Measurements from ENCODE around the gene DHRS11.

DHRS11 gene

DNA sequence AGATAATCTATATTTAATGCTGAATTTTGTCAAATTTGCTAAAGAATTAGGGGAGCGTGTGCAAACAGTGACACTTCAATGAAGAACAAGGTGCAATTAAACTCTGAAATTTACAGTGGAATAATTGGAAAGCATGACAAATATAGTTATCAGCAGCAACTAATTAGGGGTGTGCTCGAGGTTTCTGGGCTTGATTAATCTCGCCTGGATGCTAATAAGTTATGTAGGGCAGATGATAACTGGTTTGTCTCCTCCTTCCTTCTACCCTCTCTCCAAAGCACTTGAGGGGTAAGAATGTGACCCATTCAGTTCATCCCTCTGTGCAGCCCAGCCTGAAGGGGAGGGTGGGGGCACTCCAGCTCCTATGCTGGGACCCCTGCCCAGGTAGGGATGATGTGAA is 31.6 kb downstream of the DHRS11 start:
- H3K9me3 Mint-ChIP-seq: no peaks in the 10 kb centered on the region
- no peak overlapping the region for H3K27ac Mint-ChIP-seq
- no peak for DNase-seq
- peaks cover 21% of the 10 kb centered on the region for H3K27me3 Mint-ChIP-seq (ENCODE audit: low read depth, poor library complexity)
- no peaks in the 10 kb centered on the region for H3K36me3 Mint-ChIP-seq (ENCODE audit: low read depth)
- no peak overlapping the region for H3K4me3 Mint-ChIP-seq
- TF ChIP-seq, protein P1, sequence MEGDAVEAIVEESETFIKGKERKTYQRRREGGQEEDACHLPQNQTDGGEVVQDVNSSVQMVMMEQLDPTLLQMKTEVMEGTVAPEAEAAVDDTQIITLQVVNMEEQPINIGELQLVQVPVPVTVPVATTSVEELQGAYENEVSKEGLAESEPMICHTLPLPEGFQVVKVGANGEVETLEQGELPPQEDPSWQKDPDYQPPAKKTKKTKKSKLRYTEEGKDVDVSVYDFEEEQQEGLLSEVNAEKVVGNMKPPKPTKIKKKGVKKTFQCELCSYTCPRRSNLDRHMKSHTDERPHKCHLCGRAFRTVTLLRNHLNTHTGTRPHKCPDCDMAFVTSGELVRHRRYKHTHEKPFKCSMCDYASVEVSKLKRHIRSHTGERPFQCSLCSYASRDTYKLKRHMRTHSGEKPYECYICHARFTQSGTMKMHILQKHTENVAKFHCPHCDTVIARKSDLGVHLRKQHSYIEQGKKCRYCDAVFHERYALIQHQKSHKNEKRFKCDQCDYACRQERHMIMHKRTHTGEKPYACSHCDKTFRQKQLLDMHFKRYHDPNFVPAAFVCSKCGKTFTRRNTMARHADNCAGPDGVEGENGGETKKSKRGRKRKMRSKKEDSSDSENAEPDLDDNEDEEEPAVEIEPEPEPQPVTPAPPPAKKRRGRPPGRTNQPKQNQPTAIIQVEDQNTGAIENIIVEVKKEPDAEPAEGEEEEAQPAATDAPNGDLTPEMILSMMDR (IDR thresholded peaks at IDR 0.05): no peak
- peaks cover 19% of the 10 kb centered on the region for H3K4me1 Mint-ChIP-seq

- Mint-ChIP-seq H3K27ac (no peak overlapping the region), H3K4me3 (no peak overlapping the region), H3K4me1 (peaks cover 24% of the 10 kb centered on the region), H3K27me3 (ENCODE audit: low read depth, poor library complexity) (peaks cover 18% of the 10 kb centered on the region), H3K36me3 (ENCODE audit: low read depth) (no peaks in the 10 kb centered on the region), H3K9me3 (no peaks in the 10 kb centered on the region)
- TF ChIP-seq, protein P1 (IDR thresholded peaks at IDR 0.05): no peak
- DNase-seq: no peak
Observed at GRCh38 chr17:36625188-36625587, 33.5 kb downstream of the DHRS11 start.

DNA sequence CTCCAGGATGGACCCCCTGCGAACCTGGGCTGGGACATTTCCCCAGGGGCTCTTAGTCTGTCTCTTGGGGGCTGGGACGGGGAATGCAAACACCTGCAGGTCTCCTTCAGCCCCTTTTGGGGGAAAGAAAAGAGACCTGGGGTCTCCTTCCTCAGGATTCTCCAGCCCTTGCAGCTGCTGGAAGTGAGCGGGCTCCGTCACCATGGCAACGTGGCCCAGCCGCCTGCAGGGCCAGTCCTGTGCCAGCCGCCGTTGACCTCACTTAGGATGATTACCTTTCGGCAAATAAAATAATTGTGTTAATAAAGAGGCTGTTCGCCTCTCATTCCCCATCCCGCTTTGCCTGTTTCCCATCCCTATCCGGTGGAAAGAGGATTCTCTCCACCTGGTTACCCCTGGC is 35.4 kb downstream of the DHRS11 start:
- Mint-ChIP-seq H3K27ac (no peak overlapping the region), H3K27me3 (ENCODE audit: low read depth, poor library complexity) (peaks cover 37% of the 10 kb centered on the region), H3K36me3 (ENCODE audit: low read depth) (no peaks in the 10 kb centered on the region), H3K4me3 (no peak overlapping the region), H3K9me3 (no peaks in the 10 kb centered on the region), H3K4me1 (peaks cover 31% of the 10 kb centered on the region)
- TF ChIP-seq, protein P1 (IDR thresholded peaks at IDR 0.05): no peak
- peak; percentile 61 for DNase-seq

DNA sequence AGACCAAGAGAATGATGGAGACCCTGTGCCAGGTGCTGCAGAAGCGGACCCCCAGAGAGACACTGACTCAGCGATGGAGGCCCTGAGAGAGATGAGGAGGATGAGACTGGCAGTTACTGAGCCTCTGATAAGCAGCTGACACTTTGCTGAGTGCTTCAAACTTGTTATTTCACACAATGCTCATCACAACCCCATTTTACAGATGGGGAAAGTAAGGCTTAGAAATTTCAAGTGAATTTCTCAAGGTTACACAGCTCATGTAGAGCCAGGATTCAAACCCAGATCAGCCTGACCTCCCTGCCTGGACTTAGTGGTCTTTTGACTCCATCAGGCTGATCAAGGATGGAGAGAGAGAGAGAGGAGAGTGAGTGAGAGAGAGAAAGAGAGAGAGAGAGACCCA is 36.9 kb downstream of the DHRS11 start:
- H3K4me1 Mint-ChIP-seq: peaks cover 45% of the 10 kb centered on the region
- no peak for DNase-seq
- H3K27me3 Mint-ChIP-seq (ENCODE audit: low read depth, poor library complexity): peaks cover 51% of the 10 kb centered on the region
- no peak overlapping the region for H3K27ac Mint-ChIP-seq
- TF ChIP-seq, protein P1 (IDR thresholded peaks at IDR 0.05): no peak
- H3K9me3 Mint-ChIP-seq: no peaks in the 10 kb centered on the region
- H3K36me3 Mint-ChIP-seq (ENCODE audit: low read depth): no peaks in the 10 kb centered on the region
- H3K4me3 Mint-ChIP-seq: no peak overlapping the region

- Mint-ChIP-seq H3K9me3 (no peaks in the 10 kb centered on the region), H3K27me3 (ENCODE audit: low read depth, poor library complexity) (peaks cover 54% of the 10 kb centered on the region), H3K4me1 (peaks cover 52% of the 10 kb centered on the region), H3K4me3 (no peak overlapping the region), H3K36me3 (ENCODE audit: low read depth) (no peaks in the 10 kb centered on the region), H3K27ac (no peak overlapping the region)
- DNase-seq: peak; percentile 92
- TF ChIP-seq, protein P1 (IDR thresholded peaks at IDR 0.05): peak; percentile 99
Observed at GRCh38 chr17:36629252-36629847, 37.7 kb downstream of the DHRS11 start.

DNA sequence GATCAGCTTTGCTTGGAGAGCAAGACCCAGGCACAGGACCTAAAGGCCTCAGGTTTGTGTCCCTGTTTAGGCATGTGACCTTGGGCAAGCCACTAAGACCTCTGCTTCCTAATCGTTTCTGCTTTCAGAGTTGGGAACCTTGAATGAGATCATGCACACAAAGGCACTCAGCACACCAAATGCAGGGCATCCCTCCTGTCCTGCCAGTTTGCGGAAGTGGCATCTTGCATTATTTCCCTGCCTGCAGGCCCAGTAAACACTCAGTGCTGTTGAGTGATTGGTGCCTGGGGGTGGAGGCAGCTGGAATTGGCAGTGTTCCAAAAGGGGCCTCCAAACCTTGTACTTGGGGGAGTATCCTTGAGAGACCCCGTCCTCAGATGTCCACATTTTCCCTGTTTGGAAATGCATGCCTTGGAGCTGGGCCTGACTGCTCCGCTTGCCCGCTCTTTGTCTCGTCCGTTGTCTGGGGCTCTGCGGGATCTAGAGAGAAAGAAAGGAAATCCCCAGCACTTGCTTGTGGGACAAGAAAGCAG is 38.4 kb downstream of the DHRS11 start:
- TF ChIP-seq, protein P1 (IDR thresholded peaks at IDR 0.05): no peak
- Mint-ChIP-seq H3K4me1 (peaks cover 58% of the 10 kb centered on the region), H3K4me3 (no peak overlapping the region), H3K9me3 (no peaks in the 10 kb centered on the region), H3K36me3 (ENCODE audit: low read depth) (no peaks in the 10 kb centered on the region), H3K27me3 (ENCODE audit: low read depth, poor library complexity) (peaks cover 54% of the 10 kb centered on the region), H3K27ac (no peak overlapping the region)
- no peak for DNase-seq
